ENCODE data around the gene UNKL. TPM values are rescaled to one million over a fixed set of nuclear protein-coding genes. Genes with fewer than 3 reads are reported as not detected.

UNKL gene
- total RNA-seq, 2 donors from 2014 or later, result 32.6 to 96.7 TPM

GRCh38 chr16:1320097-1320496 lies 94.4 kb downstream of the UNKL start:
- Histone ChIP-seq H3K27me3 (replicated peaks; ENCODE audit: insufficient read depth) (no peaks in the 10 kb centered on the region), H3K4me3 (no peak overlapping the region), H3K9me3 (no peaks in the 10 kb centered on the region), H3K4me1 (replicated peaks) (no peaks in the 10 kb centered on the region), H3K27ac (no peak overlapping the region), H3K36me3 (peaks cover 41 to 46% of the 10 kb centered on the region in 2 donors)
- intact Hi-C loops (cut with DNase I), result no loop called here
- no peak for DNase-seq (ENCODE audit: low spot score)
- 77% methylated on average over 12 of the region's 12 CpGs for WGBS
- TF ChIP-seq CTCF (IDR thresholded peaks at IDR 0.05) (no peak), POLR2A (IDR thresholded peaks at IDR 0.05) (no peak), POLR2AphosphoS5 (IDR thresholded peaks at IDR 0.05) (no peak)

GRCh38 chr16:1319041-1319440 lies 95.5 kb downstream of the UNKL start:
- Histone ChIP-seq H3K27me3 (replicated peaks; ENCODE audit: insufficient read depth) (no peaks in the 10 kb centered on the region), H3K27ac (no peak overlapping the region), H3K4me3 (no peak overlapping the region), H3K4me1 (replicated peaks) (no peaks in the 10 kb centered on the region), H3K9me3 (no peaks in the 10 kb centered on the region), H3K36me3 (peaks cover 45 to 48% of the 10 kb centered on the region in 2 donors)
- WGBS, result 92% methylated on average over 28 of the region's 33 CpGs
- DNase-seq (ENCODE audit: low spot score), result no peak
- intact Hi-C loops (cut with DNase I), result no loop called here
- TF ChIP-seq CTCF (IDR thresholded peaks at IDR 0.05), result no peak
- TF ChIP-seq POLR2A (IDR thresholded peaks at IDR 0.05), result no peak
- TF ChIP-seq POLR2AphosphoS5 (IDR thresholded peaks at IDR 0.05), result no peak

GRCh38 chr16:1318268-1318545 lies 96.3 kb downstream of the UNKL start:
- Histone ChIP-seq H3K27me3 (replicated peaks; ENCODE audit: insufficient read depth) (no peaks in the 10 kb centered on the region), H3K4me3 (no peak overlapping the region), H3K4me1 (replicated peaks) (peaks cover 3% of the 10 kb centered on the region), H3K27ac (no peak overlapping the region), H3K36me3 (peaks cover 45 to 48% of the 10 kb centered on the region in 2 donors), H3K9me3 (no peaks in the 10 kb centered on the region)
- intact Hi-C loops (cut with DNase I), result no loop called here
- WGBS, result 83% methylated on average over 9 of the region's 9 CpGs
- no peak for TF ChIP-seq CTCF (IDR thresholded peaks at IDR 0.05)
- no peak for TF ChIP-seq POLR2A (IDR thresholded peaks at IDR 0.05)
- no peak for TF ChIP-seq POLR2AphosphoS5 (IDR thresholded peaks at IDR 0.05)
- no peak for DNase-seq (ENCODE audit: low spot score)

- no peak for DNase-seq (ENCODE audit: low spot score)
- intact Hi-C loops (cut with DNase I), result no loop called here
- Histone ChIP-seq H3K27ac (no peak overlapping the region), H3K9me3 (no peaks in the 10 kb centered on the region), H3K27me3 (replicated peaks; ENCODE audit: insufficient read depth) (no peaks in the 10 kb centered on the region), H3K4me1 (replicated peaks) (peaks cover 3% of the 10 kb centered on the region), H3K4me3 (no peak overlapping the region), H3K36me3 (peaks cover 45 to 48% of the 10 kb centered on the region in 2 donors)
- 86% methylated on average over 32 of the region's 32 CpGs for WGBS
- TF ChIP-seq POLR2AphosphoS5 (IDR thresholded peaks at IDR 0.05) (no peak), CTCF (IDR thresholded peaks at IDR 0.05) (no peak), POLR2A (IDR thresholded peaks at IDR 0.05) (no peak)
Measured at GRCh38 chr16:1317479-1318267, 96.8 kb downstream of the UNKL start.

GRCh38 chr16:1316033-1316405 lies 98.5 kb downstream of the UNKL start:
- peaks cover 45% of the 10 kb centered on the region in 2 donors for H3K36me3 ChIP-seq
- H3K4me1 ChIP-seq (replicated peaks), result peaks cover 19% of the 10 kb centered on the region
- DNase-seq (ENCODE audit: low spot score), result no peak
- WGBS, result 79% methylated on average over 13 of the region's 14 CpGs
- no peak overlapping the region for H3K4me3 ChIP-seq
- no peak for TF ChIP-seq POLR2AphosphoS5 (IDR thresholded peaks at IDR 0.05)
- no peak for TF ChIP-seq CTCF (IDR thresholded peaks at IDR 0.05)
- no peak for TF ChIP-seq POLR2A (IDR thresholded peaks at IDR 0.05)
- intact Hi-C loops (cut with DNase I), result no loop called here
- H3K9me3 ChIP-seq, result no peaks in the 10 kb centered on the region
- H3K27me3 ChIP-seq (replicated peaks; ENCODE audit: insufficient read depth), result no peaks in the 10 kb centered on the region
- H3K27ac ChIP-seq, result no peak overlapping the region
